ENCODE results near the gene PHF21A. TPM values are rescaled to one million over a fixed set of nuclear protein-coding genes. Genes with fewer than 3 reads are reported as not detected.

PHF21A gene
- polyA plus RNA-seq, 1 donor (not counting 4 experiments of a cell fraction or from before 2014, with no cell fraction given), result 16.1 TPM

GRCh38 chr11:46048198-46048597 lies 73.1 kb downstream of the PHF21A start:
- Histone ChIP-seq H3K27ac (ENCODE audit: control insufficient read depth, insufficient read depth, low read length) (no peak overlapping the region), H2AFZ (ENCODE audit: control insufficient read depth, low read length) (no peak overlapping the region), H3K4me1 (ENCODE audit: control insufficient read depth, extremely low read depth, insufficient read depth, low read length) (peaks cover 20% of the 10 kb centered on the region), H3K79me2 (ENCODE audit: control insufficient read depth, insufficient read depth, low read length) (no peaks in the 10 kb centered on the region), H3K9me3 (ENCODE audit: control insufficient read depth, low read depth, low read length) (no peaks in the 10 kb centered on the region), H3K27me3 (ENCODE audit: control insufficient read depth, extremely low read depth, insufficient read depth, low read length) (no peaks in the 10 kb centered on the region), H3K36me3 (ENCODE audit: control insufficient read depth in 2 of 2, extremely low read depth in 1 of 2, insufficient read depth in 2 of 2, low read length in 2 of 2) (no peaks in the 10 kb centered on the region), H3K9ac (ENCODE audit: control insufficient read depth, extremely low read depth, insufficient read depth, low read length) (no peak overlapping the region), H4K20me1 (ENCODE audit: control insufficient read depth, extremely low read depth, insufficient read depth, low read length) (no peaks in the 10 kb centered on the region), H3K4me2 (ENCODE audit: control insufficient read depth, extremely low read depth, insufficient read depth, low read depth, low read length) (no peak overlapping the region), H3K4me3 (ENCODE audit: control insufficient read depth in 2 of 3, extremely low read depth in 1 of 3, insufficient read depth in 2 of 3, low read depth in 1 of 3, low read length in 3 of 3) (no peak overlapping the region), H3K9me1 (ENCODE audit: control insufficient read depth, extremely low read depth, insufficient read depth, low read length) (no peaks in the 10 kb centered on the region)
- FAIRE-seq, result no peak
- dilution Hi-C loops (cut with MboI; ENCODE audit: extremely low pct_ligation_motif_present, low sequenced_read_pairs), result no loop called here
- no peak for TF ChIP-seq EZH2 (IDR thresholded peaks at IDR 0.05; ENCODE audit: low read length)
- TF ChIP-seq CTCF (optimal IDR thresholded peaks at IDR 0.05 in 1 of 3, IDR thresholded peaks at IDR 0.05 in 1 of 3, conservative IDR thresholded peaks at IDR 0.05 in 1 of 3; ENCODE audit: extremely low read depth in 1 of 3, insufficient read depth in 2 of 3, low read length in 3 of 3), result no peak
- no peak for DNase-seq (ENCODE audit: low read depth, low spot score)

GRCh38 chr11:46047520-46047919 lies 73.7 kb downstream of the PHF21A start:
- Histone ChIP-seq H3K4me2 (ENCODE audit: control insufficient read depth, extremely low read depth, insufficient read depth, low read depth, low read length) (no peak overlapping the region), H3K9me1 (ENCODE audit: control insufficient read depth, extremely low read depth, insufficient read depth, low read length) (no peaks in the 10 kb centered on the region), H3K27me3 (ENCODE audit: control insufficient read depth, extremely low read depth, insufficient read depth, low read length) (no peaks in the 10 kb centered on the region), H3K79me2 (ENCODE audit: control insufficient read depth, insufficient read depth, low read length) (no peaks in the 10 kb centered on the region), H3K27ac (ENCODE audit: control insufficient read depth, insufficient read depth, low read length) (no peak overlapping the region), H2AFZ (ENCODE audit: control insufficient read depth, low read length) (no peak overlapping the region), H3K36me3 (ENCODE audit: control insufficient read depth in 2 of 2, extremely low read depth in 1 of 2, insufficient read depth in 2 of 2, low read length in 2 of 2) (no peaks in the 10 kb centered on the region), H3K9me3 (ENCODE audit: control insufficient read depth, low read depth, low read length) (no peaks in the 10 kb centered on the region), H3K9ac (ENCODE audit: control insufficient read depth, extremely low read depth, insufficient read depth, low read length) (no peak overlapping the region), H3K4me1 (ENCODE audit: control insufficient read depth, extremely low read depth, insufficient read depth, low read length) (peaks cover 20% of the 10 kb centered on the region), H4K20me1 (ENCODE audit: control insufficient read depth, extremely low read depth, insufficient read depth, low read length) (no peaks in the 10 kb centered on the region), H3K4me3 (ENCODE audit: control insufficient read depth in 2 of 3, extremely low read depth in 1 of 3, insufficient read depth in 2 of 3, low read depth in 1 of 3, low read length in 3 of 3) (no peak overlapping the region)
- dilution Hi-C loops (cut with MboI; ENCODE audit: extremely low pct_ligation_motif_present, low sequenced_read_pairs), result no loop called here
- no peak for DNase-seq (ENCODE audit: low read depth, low spot score)
- no peak for FAIRE-seq
- TF ChIP-seq CTCF (optimal IDR thresholded peaks at IDR 0.05 in 1 of 3, IDR thresholded peaks at IDR 0.05 in 1 of 3, conservative IDR thresholded peaks at IDR 0.05 in 1 of 3; ENCODE audit: extremely low read depth in 1 of 3, insufficient read depth in 2 of 3, low read length in 3 of 3) (no peak), EZH2 (IDR thresholded peaks at IDR 0.05; ENCODE audit: low read length) (no peak)

Measured in keratinocyte (primary cell).